Femur (tissue), 1 donor: ENCODE data around the gene CCDC157.
"Not testable (repeated sequence)": the region's sequence is repeated elsewhere in the genome, so short reads cannot be mapped to it uniquely, and the experiment has no call there.

Experiments used
- DNase-seq: peaks from one replicate; pipeline ENCODE4 v3.0.0-alpha.2; 2017

CCDC157 gene

GRCh38 chr22:30392661-30393321 lies 36.0 kb downstream of the CCDC157 start:
- DNase-seq, result no peak

- DNase-seq, result no peak
These were observed 36.5 kb downstream of the CCDC157 start for GRCh38 chr22:30393322-30393680.

DNA sequence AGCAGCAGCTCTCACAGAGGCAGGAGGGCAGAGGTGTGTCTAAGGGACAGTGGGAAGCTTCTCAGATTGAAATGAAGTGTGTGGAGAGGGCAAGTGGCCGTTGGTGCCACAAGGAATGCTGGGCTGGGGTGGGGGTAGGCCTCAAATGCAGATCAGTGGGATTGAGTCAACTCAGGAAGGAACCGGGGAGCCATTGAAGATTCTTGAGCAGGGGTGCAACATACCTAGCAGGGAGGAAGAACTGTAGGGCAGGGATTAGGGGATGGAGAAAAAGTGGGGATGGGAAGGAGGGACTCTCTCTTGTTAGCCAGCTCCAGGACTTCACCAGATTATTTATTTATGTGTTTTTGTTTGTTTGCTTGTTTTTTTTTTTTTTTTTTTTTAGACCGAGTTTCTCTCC lies 37.1 kb downstream of the CCDC157 start:
- no peak for DNase-seq

DNA sequence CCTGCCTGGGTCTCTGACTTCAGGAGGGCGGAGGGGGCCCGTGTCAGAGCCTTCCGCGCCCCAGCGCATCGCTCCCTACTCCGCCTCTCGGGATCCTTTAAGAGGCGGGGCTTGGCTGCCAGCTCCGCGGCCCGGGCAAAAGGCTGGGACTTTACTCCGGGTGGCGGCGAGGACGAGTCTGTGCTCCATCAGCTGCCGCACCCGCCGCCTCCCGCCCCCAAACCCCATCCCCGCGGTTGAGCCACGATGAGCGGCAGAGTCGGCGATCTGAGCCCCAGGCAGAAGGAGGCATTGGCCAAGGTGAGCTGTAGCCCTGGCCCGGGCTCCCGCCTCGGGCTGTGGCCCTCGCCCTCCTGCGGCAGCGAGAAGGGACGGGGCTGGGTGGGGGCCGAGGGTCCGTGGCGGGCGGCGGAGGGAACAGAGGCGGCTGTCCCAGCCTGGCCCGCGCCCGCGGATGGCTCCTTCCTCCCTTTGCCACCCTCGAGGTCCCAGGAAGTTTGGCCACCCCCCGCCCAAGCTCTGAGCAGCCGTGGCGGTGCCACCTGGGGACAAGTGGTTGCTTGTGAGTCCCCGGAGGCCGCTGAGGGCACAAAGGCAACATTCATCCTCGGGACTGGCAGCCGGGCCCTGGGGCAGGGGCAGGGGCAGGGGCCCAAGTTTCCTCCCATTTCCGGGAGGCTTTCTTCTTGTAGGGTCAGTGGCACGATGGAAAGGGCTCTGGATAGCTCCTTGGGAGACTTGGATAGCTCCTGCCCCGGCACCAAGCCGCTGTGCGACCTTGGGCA lies 40.3 kb downstream of the CCDC157 start, which contains the start of gene SEC14L2:
Gene SEC14L2, plus strand, starts transcription at position 148 of the 785 bp plus-strand sequence. Its CDS starts 99 bp downstream, at position 247.
- DNase-seq, result peak; percentile 76

GRCh38 chr22:30397656-30398635 lies 41.1 kb downstream of the CCDC157 start:
- no peak for DNase-seq

DNA sequence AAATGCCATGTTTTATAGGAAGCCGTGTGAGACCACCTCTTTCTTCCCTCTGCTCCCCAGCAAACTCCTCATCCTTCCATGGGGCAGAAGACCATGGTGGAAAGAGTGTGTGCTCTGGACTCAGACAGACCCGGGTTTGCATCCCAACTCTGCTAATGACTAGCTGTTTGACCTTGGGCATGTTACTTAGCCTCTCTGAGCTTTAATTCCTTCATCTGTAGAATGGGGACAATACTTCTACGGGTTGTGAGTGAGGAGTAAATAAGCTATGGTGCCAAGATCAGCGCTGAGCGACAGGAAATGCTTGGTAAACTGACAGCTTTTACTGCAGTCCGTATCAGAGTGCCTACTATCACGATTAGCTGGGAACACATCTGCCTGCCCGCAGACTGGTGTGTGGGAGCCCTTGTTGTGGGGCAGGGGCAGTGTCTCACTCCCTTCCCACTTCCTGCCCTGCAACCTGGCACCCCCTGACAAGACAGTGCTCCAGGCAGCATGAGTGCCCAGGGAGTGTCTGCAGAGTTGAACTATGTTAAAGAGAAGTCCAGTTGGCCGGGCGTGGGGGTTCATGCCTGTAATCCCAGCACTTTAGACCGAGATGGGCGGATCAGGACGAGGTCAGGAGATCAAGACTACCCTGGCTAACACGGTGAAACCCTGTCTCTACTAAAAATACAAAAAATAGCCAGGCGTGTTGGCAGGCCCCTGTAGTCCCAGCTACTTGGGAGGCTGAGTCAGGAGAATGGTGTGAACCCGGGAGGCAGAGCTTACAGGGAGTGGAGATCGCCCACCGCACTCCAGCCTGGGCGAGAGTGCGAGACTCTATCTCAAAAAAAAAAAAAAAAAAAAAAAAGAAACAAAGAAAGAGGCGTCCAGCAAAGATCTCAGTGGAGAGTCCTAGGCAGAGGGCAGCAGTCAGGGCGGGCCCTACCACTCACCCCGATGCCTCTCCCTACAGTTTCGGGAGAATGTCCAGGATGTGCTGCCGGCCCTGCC lies 42.2 kb downstream of the CCDC157 start:
- DNase-seq, result no peak

GRCh38 chr22:30399718-30400117 lies 42.9 kb downstream of the CCDC157 start:
- DNase-seq, result no peak

- DNase-seq, result no peak
These were observed 43.4 kb downstream of the CCDC157 start for GRCh38 chr22:30400159-30400558.

DNA sequence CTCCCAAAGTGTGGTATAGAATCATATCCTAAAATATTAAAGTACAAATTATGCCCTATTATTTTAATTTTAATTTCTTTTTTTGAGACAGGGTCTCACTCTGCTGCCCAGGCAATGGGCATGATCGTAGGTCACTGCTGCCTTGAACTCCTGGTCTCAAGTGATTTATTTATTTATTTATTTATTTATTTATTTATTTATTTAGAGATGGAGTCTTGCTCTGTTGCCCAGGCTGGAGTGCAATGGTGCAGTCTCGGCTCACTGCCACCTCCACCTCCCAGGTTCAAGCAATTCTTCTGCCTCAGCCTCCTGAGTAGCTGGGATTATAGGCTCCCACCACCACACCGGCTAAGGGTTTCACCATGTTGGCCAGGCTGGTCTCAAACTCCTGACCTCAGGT lies 44.2 kb downstream of the CCDC157 start:
- not testable (repeated sequence) for DNase-seq

- no peak for DNase-seq
These were observed 45.4 kb downstream of the CCDC157 start for GRCh38 chr22:30402028-30402765.

DNA sequence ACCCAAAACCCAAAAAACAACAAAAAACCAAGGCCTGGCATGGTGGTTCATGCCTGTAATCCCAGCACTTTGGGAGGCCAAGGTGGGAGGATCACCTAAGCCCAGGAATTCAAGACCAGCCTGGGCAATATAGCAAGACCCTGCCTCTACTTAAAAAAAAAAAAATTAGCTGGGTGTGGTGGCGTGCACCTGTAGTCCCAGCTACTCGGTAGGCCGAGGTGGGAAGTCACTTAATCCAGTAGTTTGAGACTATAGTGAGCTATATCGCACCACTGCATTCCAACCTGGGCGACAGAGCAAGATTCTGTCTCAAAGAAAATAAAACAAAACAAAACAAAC lies 45.9 kb downstream of the CCDC157 start:
- not testable (repeated sequence) for DNase-seq

DNA sequence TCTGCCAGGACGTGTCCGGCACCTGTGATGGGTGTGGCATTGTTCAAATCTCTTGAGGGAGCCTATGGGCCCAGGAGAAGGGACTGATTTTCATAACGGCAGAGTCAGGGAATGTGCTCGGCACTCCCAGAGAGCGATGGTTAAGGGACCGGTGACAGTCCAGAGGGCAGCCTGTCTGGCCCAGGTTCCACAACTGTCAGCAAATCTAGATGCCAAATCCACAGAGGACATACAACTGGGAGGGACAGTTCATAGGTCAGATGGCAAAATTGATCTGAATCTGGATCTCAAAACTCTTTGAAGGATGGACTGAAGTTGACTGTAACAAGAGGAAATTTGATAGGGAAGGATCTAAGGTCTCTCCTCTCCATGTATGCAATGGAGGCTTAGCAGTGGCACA lies 47.5 kb downstream of the CCDC157 start:
- no peak for DNase-seq

GRCh38 chr22:30405731-30406130 lies 48.9 kb downstream of the CCDC157 start:
- DNase-seq, result no peak

DNA sequence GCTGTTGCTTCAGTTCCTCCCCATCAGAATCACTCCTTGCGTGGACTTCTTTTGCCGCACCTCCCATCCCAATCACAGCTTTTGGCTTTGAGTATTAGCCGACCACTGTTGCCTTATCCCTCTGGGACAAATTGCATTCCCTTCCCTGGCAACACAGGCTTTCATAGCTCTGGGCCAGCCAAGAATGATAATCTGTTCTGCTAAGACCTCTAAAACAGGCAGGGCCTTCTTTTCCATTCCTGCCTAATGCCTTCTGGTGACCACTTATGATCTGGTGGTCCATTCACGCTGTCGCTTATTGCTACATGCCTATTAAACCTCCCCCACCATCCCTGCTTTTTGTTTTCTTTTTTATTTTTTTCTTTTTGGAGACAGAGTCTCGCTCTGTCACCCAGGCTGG lies 49.6 kb downstream of the CCDC157 start:
- no peak for DNase-seq

- DNase-seq, result no peak
These were observed 51.7 kb downstream of the CCDC157 start for GRCh38 chr22:30408388-30409102.

GRCh38 chr22:30411780-30412179 lies 55.0 kb downstream of the CCDC157 start:
- no peak for DNase-seq

DNA sequence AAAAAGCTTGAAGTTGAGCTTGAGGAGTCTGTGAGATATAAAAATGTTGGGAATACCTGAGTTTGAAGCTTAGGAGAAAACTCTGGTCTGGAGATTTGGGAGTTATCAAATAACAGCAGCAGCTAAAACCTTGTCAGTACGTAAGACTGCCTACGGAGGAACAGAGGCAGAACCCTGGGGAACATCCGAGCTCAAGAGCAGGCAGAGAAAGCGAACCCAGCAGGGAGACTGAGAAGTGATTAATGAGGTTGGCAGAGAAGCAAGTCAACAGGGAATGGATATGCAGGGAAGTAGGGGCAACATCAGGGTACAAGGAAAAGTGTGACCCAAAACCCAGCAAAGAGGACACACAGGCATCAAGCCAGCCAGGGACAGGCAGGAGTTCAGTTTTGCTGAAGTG lies 56.2 kb downstream of the CCDC157 start:
- DNase-seq, result no peak

GRCh38 chr22:30413745-30414524 lies 57.1 kb downstream of the CCDC157 start:
- DNase-seq, result no peak

DNA sequence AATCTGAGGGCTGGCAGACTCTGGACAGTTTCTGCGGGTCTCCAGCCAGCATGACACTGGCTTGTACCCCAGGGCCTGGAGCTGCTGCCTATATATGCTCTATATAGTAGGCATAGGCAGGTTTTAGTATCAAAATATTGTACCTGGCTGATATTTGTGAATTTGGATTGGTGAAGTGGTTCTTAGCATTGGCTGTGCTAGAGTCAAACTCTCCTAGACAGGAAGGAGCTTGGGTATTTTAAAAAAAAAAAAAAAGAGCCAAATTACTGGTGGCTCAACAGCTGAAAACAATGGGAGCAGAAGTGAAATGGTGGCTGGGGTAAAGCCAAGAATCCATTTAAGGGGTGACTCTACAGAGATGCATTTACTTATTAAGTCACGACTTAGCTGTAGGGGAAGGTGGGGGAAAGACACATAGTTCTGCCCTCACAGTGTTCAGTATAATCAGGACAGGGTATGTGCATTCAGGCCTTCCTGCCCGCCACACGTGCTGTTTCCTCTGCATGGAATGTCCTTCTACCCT lies 57.8 kb downstream of the CCDC157 start:
- no peak for DNase-seq

- no peak for DNase-seq
These were observed 59.6 kb downstream of the CCDC157 start for GRCh38 chr22:30416403-30416802.
